Lower lobe of right lung (tissue), 2 donors: ENCODE results near the gene SAPCD2. TPM values are rescaled to one million over a fixed set of nuclear protein-coding genes. Genes with fewer than 3 reads are reported as not detected.

Experiments used
- ATAC-seq, 2 donors: fragments of 200-7000 bp; cut with Tn5 transposase; one replicate each; pipeline ENCODE4 v1.9.1; 2020 to 2022; ENCODE audit warnings: mild to moderate bottlenecking in 2 of 2, moderate library complexity in 2 of 2
- DNase-seq: peaks from one replicate; pipeline ENCODE4 v3.0.0-alpha.2; 2020
- H3K27ac ChIP-seq: fragments of 200-600 bp; one replicate; pipeline ENCODE4 v1.8.0; 2022
- H3K27me3 ChIP-seq: fragments of 200-600 bp; one replicate; pipeline ENCODE4 v1.8.0; 2022; ENCODE audit warnings: low read depth
- H3K36me3 ChIP-seq: fragments of 200-600 bp; one replicate; pipeline ENCODE4 v1.8.0; 2022; ENCODE audit warnings: mild to moderate bottlenecking
- H3K4me1 ChIP-seq: fragments of 200-600 bp; one replicate; pipeline ENCODE4 v1.8.0; 2022
- H3K4me3 ChIP-seq: fragments of 200-600 bp; one replicate; pipeline ENCODE4 v1.8.0; 2022; ENCODE audit warnings: mild to moderate bottlenecking
- H3K9me3 ChIP-seq: fragments of 200-600 bp; one replicate; pipeline ENCODE4 v1.8.0; 2022
- intact Hi-C: fragments of 100-400 bp; cut with DNase I; formaldehyde crosslinking; loops from one replicate; pipeline ENCODE4 v1.11.0; 2022
- total RNA-seq: library from RNA; stranded (reverse); fragmentation: NEBNext Ultra II Directional; extraction: Animal tissue kit (Norgen Biotek cat#: 25700); gene quantifications from one replicate; pipeline ENCODE4 v1.2.1, GENCODE V29; 2021
- TF ChIP-seq, protein P1 (sequence below): fragments of 200-600 bp; IDR thresholded peaks from one replicate; pipeline ENCODE4 v1.8.0; 2022; ENCODE audit warnings: antibody characterized with exemption, mild to moderate bottlenecking
- donor health status: DM: no; HTN: yes; CAD: no; lungs with severe emphysema.

SAPCD2 gene
- total RNA-seq, 1 donor from 2014 or later = 0.86 TPM

DNA sequence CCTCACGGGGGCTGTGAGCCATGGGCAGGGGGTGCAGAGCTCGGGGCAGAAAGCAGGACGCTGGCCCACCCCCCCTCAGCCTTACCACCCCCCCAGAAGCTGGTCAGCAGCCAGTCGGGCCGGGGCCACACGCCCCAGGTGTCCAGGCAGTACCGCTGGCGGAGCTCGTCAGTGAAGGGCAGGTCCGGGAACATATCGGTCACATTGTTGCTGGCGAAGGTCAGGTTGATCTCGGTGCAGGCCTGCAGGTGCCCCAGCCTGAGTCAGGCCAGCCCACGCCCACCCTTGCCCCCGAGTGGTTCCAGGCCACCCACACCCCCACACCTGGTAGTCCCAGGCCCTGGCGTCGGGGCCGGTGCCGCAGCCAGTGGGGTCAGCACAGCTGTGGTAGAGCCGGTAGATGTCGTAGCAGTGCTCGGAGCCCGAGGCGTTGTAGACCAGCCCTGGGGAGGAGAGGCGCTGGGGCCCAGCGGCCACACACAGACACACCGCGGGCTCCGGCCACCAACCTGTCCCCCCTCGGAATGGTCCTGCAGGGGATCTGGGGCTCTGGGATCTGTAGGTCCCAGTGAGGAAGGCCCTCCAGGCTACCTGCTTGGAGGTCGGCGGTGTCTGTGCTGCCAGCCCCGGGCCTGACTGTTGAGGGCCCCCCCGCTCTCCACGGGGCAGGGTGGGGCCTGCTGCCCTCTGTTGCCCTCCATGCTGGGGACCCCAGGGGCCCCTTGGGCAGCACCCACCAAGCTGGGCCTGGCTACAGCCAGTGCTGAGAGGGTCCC is 41.6 kb upstream of the SAPCD2 start:
- Histone ChIP-seq H3K27me3 (no peaks in the 10 kb centered on the region), H3K36me3 (peaks cover 60% of the 10 kb centered on the region), H3K4me3 (no peak overlapping the region), H3K4me1 (peaks cover 14% of the 10 kb centered on the region), H3K27ac (no peak overlapping the region), H3K9me3 (no peaks in the 10 kb centered on the region)
- ATAC-seq (no peak), DNase-seq (no peak)
- intact Hi-C loops = no loop called here
- TF ChIP-seq, protein P1, sequence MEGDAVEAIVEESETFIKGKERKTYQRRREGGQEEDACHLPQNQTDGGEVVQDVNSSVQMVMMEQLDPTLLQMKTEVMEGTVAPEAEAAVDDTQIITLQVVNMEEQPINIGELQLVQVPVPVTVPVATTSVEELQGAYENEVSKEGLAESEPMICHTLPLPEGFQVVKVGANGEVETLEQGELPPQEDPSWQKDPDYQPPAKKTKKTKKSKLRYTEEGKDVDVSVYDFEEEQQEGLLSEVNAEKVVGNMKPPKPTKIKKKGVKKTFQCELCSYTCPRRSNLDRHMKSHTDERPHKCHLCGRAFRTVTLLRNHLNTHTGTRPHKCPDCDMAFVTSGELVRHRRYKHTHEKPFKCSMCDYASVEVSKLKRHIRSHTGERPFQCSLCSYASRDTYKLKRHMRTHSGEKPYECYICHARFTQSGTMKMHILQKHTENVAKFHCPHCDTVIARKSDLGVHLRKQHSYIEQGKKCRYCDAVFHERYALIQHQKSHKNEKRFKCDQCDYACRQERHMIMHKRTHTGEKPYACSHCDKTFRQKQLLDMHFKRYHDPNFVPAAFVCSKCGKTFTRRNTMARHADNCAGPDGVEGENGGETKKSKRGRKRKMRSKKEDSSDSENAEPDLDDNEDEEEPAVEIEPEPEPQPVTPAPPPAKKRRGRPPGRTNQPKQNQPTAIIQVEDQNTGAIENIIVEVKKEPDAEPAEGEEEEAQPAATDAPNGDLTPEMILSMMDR = no peak

DNA sequence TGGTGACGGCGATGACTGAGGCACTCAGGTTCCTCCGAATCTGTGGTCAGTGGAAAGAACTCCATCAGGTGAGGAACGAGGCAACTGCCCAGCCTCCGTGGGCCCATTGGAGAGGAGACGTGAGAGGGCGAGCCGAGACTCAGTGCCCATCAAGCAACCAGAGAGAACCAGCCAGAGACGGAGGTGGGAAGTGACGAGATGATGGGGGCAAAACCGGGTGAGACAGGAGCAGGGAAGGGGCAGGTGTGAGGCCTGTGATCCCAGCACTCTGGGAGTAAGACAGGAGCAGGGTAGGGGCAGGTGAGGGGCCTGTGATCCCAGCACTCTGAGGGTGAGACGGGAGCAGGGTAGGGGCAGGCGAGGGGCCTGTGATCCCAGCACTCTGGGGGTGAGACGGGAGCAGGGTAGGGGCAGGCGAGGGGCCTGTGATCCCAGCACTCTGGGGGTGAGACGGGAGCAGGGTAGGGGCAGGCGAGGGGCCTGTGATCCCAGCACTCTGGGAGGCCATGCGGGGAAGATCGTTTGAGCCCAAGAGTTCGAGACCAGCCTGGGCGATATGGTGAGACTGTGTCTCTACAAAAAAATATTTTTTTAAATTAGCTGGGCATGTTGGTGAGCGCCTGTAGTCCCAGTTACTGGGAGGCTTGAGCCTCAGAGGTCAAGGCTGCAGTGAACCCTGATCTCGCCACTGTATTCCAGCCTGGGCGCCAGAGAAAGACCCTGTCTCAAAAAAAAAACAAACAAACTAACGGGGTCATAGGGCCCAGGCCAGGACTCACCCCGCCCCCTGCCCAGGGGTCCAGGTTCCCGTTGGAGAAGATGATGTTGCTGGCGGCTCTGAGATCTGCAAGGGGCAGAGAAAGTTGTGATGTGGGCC is 40.8 kb upstream of the SAPCD2 start:
- Histone ChIP-seq H3K36me3 (peaks cover 68% of the 10 kb centered on the region), H3K27me3 (no peaks in the 10 kb centered on the region), H3K9me3 (no peaks in the 10 kb centered on the region), H3K27ac (no peak overlapping the region), H3K4me1 (peaks cover 14% of the 10 kb centered on the region), H3K4me3 (no peak overlapping the region)
- ATAC-seq = no peak
- DNase-seq = no peak
- intact Hi-C loops = no loop called here
- TF ChIP-seq, protein P1 = no peak

DNA sequence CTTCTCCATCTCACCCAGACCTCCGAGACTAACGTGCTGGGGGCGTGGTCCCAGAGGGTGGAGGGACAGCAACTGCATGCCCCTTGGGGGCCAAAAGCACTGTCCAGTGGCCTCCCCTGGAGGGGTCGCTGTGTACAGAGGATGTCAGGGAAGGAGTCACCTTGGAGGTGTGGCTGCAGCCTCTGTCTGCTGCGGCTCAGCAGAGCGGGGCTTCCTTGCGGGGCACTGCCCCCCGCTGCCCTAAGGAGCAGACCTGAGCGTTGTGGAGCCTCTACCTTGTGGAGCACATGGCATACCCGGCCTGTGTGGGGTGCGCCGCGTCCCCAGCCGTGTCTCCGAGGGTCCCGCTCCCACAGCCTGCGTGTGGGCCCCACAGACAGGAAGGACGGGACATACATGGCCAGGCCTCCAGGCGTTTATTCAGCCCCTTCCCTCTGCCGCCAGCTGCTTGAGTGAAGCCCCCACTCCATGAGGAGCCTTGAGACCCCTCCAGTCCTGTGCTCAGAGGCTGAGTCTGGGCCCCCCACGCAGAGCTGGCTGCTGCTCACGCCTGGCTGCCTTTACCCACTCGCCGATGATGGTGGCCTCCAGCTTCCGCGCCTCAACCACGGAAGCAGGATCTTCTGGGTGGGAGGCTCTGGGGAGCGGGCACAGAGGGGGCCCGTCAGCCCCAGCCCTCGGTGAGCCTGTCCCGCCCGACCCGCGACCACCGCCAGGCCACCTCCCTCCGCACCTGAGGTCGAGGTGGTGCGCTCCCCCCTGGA is 40.0 kb upstream of the SAPCD2 start:
- peaks cover 76% of the 10 kb centered on the region for H3K36me3 ChIP-seq
- H3K27ac ChIP-seq = no peak overlapping the region
- ATAC-seq (no peak), DNase-seq (no peak)
- H3K4me3 ChIP-seq = no peak overlapping the region
- TF ChIP-seq, protein P1 = no peak
- H3K4me1 ChIP-seq = peaks cover 12% of the 10 kb centered on the region
- no peaks in the 10 kb centered on the region for H3K27me3 ChIP-seq
- no peaks in the 10 kb centered on the region for H3K9me3 ChIP-seq
- intact Hi-C loops = no loop called here

DNA sequence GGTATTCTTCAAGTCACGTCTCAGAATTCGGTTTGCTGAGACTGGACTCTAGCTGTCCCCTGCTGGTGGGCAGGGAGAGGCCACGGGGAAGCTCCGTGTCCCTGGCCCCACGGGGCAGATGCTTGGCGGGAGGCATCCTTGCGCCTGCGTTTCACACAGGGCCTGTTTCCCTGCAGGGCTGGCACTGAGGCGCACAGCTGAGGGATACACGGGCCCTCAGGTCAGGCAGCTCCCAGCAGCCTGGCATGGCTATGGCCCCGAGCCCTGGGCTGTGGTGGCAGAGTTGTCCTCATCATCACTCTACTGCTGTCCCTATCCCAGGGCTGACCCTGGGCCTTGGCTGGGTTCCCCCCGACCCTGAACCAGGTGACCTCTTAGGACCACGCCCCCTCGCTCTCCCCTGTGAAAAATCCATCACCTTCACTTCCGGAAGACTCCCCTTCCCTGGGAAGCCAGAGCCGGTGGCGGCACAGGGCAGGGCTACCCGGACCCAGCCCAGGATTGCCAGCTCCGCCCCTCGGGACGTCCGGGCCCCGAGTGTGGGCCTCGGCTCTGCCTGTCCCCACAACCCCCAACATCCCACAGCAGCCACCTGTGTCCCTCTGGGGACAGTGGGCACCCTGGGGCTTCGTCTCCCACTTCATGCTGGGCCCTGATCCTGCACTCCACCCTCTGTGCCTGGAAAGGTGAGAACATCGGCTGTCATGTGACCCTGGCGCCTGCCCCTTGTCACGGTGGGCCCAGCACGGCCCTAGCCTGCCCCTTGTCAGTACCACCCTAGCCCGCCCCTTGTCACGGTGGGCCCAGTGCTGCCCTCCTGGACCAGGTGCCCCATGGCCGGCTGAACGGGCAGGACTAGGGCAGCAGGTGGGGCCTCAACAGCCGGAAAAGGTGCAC is 39.1 kb upstream of the SAPCD2 start:
- H3K27ac ChIP-seq = no peak overlapping the region
- intact Hi-C loops = no loop called here
- no peaks in the 10 kb centered on the region for H3K9me3 ChIP-seq
- TF ChIP-seq, protein P1 = no peak
- peaks cover 6% of the 10 kb centered on the region for H3K4me1 ChIP-seq
- no peak for DNase-seq
- H3K36me3 ChIP-seq = peaks cover 85% of the 10 kb centered on the region
- no peak for ATAC-seq
- H3K27me3 ChIP-seq = no peaks in the 10 kb centered on the region
- H3K4me3 ChIP-seq = no peak overlapping the region
